Measurements from ENCODE around the gene CMTM2.
"Not testable (repeated sequence)": the region's sequence is repeated elsewhere in the genome, so short reads cannot be mapped to it uniquely, and the experiment has no call there.

CMTM2 gene

DNA sequence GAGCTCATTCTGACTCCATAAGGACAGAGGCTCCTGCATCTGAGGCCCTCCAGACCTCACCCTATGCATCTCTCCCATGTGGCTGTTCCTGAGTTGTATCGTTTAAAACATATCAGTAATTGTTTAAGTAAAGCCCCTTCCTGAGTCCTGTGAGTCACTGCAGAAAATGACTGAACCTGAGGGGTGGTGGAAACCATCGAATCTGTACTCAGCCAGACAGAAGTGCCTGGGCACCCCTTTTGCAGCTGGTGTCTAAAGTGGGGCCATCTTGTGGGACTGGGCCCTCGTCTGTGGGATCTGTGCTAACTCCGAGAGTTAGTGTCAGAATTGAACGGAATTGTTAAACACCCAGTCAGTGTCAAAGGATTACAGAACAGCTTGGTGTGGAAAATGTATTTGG, 50.6 kb downstream of the CMTM2 start:
- no peak overlapping the region for H3K4me2 ChIP-seq (ENCODE audit: low read depth, low read length, poor library complexity, severe bottlenecking)
- H3K4me3 ChIP-seq (ENCODE audit: insufficient read depth, low read length, poor library complexity, severe bottlenecking) = no peak overlapping the region
- no peaks in the 10 kb centered on the region for H3K36me3 ChIP-seq (ENCODE audit: low read length)
- no peaks in the 10 kb centered on the region for H3K79me2 ChIP-seq (ENCODE audit: insufficient read depth, low read length)
- H3K27ac ChIP-seq (ENCODE audit: low read depth, low read length) = no peak overlapping the region
- TF ChIP-seq, protein P1, sequence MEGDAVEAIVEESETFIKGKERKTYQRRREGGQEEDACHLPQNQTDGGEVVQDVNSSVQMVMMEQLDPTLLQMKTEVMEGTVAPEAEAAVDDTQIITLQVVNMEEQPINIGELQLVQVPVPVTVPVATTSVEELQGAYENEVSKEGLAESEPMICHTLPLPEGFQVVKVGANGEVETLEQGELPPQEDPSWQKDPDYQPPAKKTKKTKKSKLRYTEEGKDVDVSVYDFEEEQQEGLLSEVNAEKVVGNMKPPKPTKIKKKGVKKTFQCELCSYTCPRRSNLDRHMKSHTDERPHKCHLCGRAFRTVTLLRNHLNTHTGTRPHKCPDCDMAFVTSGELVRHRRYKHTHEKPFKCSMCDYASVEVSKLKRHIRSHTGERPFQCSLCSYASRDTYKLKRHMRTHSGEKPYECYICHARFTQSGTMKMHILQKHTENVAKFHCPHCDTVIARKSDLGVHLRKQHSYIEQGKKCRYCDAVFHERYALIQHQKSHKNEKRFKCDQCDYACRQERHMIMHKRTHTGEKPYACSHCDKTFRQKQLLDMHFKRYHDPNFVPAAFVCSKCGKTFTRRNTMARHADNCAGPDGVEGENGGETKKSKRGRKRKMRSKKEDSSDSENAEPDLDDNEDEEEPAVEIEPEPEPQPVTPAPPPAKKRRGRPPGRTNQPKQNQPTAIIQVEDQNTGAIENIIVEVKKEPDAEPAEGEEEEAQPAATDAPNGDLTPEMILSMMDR (IDR thresholded peaks at IDR 0.05; ENCODE audit: insufficient read depth, low read length, poor library complexity, severe bottlenecking) = no peak
- TF ChIP-seq EZH2phosphoT487 (conservative IDR thresholded peaks at IDR 0.05; ENCODE audit: low read length) = no peak
- H3K9ac ChIP-seq (ENCODE audit: low read length) = no peak overlapping the region
- H3K9me2 ChIP-seq (replicated peaks; ENCODE audit: insufficient read depth, low read length) = no peaks in the 10 kb centered on the region
- no peaks in the 10 kb centered on the region for H3K9me3 ChIP-seq (ENCODE audit: insufficient read depth, low read length)
- H3K27me3 ChIP-seq (ENCODE audit: low read length) = no peaks in the 10 kb centered on the region
- H2AFZ ChIP-seq (ENCODE audit: low read depth, low read length, severe bottlenecking) = no peak overlapping the region
- H3F3A ChIP-seq (ENCODE audit: insufficient read depth) = no peaks in the 10 kb centered on the region
- no peaks in the 10 kb centered on the region for H4K20me1 ChIP-seq (ENCODE audit: low read depth, low read length)

DNA sequence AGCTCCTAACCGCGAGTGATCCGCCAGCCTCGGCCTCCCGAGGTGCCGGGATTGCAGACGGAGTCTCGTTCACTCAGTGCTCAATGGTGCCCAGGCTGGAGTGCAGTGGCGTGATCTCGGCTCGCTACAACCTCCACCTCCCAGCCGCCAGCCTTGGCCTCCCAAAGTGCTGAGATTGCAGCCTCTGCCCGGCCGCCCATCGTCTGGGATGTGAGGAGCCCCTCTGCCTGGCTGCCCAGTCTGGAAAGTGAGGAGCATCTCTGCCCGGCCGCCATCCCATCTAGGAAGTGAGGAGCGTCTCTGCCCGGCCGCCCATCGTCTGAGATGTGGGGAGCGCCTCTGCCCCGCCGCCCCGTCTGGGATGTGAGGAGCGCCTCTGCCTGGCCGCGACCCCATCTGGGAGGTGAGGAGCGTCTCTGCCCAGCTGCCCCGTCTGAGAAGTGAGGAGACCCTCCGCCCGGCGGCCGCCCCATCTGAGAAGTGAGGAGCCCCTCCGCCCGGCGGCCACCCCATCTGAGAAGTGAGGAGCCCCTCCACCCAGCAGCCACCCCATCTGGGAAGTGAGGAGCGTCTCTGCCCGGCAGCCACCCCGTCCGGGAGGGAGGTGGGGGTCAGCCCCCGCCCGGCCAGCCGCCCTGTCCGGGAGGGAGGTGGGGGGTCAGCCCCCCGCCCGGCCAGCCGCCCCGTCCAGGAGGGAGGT, 51.4 kb downstream of the CMTM2 start:
- H3K4me2 ChIP-seq (ENCODE audit: low read depth, low read length, poor library complexity, severe bottlenecking); H3K9me3 ChIP-seq (ENCODE audit: insufficient read depth, low read length); H3K79me2 ChIP-seq (ENCODE audit: insufficient read depth, low read length); H3K9ac ChIP-seq (ENCODE audit: low read length); H2AFZ ChIP-seq (ENCODE audit: low read depth, low read length, severe bottlenecking); H3K9me2 ChIP-seq (replicated peaks; ENCODE audit: insufficient read depth, low read length); H3K4me3 ChIP-seq (ENCODE audit: insufficient read depth, low read length, poor library complexity, severe bottlenecking); H4K20me1 ChIP-seq (ENCODE audit: low read depth, low read length); H3K27ac ChIP-seq (ENCODE audit: low read depth, low read length); H3K36me3 ChIP-seq (ENCODE audit: low read length); H3K27me3 ChIP-seq (ENCODE audit: low read length); H3F3A ChIP-seq (ENCODE audit: insufficient read depth): not testable (repeated sequence)

DNA sequence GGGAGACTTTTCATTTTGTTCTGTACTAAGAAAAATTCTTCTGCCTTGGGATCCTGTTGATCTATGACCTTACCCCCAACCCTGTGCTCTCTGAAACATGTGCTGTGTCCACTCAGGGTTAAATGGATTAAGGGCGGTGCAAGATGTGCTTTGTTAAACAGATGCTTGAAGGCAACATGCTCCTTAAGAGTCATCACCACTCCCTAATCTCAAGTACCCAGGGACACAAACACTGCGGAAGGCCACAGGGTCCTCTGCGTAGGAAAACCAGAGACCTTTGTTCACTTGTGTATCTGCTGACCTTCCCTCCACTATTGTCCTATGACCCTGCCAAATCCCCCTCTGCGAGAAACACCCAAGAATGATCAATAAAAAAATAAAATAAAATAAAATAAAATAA, 52.3 kb downstream of the CMTM2 start:
- H3K9ac ChIP-seq (ENCODE audit: low read length); H3K4me3 ChIP-seq (ENCODE audit: insufficient read depth, low read length, poor library complexity, severe bottlenecking); H3K4me2 ChIP-seq (ENCODE audit: low read depth, low read length, poor library complexity, severe bottlenecking); H4K20me1 ChIP-seq (ENCODE audit: low read depth, low read length); H3K36me3 ChIP-seq (ENCODE audit: low read length); H2AFZ ChIP-seq (ENCODE audit: low read depth, low read length, severe bottlenecking); H3K27ac ChIP-seq (ENCODE audit: low read depth, low read length); H3F3A ChIP-seq (ENCODE audit: insufficient read depth); H3K79me2 ChIP-seq (ENCODE audit: insufficient read depth, low read length); H3K9me2 ChIP-seq (replicated peaks; ENCODE audit: insufficient read depth, low read length); H3K27me3 ChIP-seq (ENCODE audit: low read length); H3K9me3 ChIP-seq (ENCODE audit: insufficient read depth, low read length): not testable (repeated sequence)

DNA sequence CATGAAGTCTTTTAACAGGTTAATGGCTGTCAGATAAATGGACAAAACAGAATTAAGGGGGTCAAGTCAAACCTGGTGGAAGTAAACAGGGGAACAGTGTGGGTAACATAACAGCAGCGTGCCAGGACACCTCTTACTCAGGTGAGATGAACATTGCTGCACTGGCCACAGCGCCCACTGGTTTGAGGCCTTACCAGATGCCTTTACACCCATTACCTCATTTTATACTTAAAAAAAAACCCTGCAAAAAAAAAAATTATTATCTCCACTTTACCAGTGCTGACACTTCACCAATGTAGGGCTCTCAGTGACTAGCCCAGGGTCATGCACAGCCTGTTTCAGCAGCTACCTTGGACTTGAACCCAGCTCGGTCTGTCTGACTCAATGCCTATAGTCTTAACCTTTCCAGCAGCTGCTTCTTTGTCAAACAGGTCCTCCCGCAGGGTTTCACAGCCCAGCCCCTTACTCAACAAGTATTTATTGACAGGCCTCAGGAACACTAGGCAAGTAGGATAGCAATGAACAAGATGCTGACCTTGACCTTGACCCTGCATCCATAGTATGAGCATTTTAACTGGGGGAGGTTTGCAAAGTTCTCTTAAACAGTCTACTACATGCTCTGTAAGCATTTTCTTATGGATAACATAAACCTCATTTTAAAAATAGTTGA, 55.4 kb downstream of the CMTM2 start:
- H3K79me2 ChIP-seq (ENCODE audit: insufficient read depth, low read length) = no peaks in the 10 kb centered on the region
- no peaks in the 10 kb centered on the region for H3K27me3 ChIP-seq (ENCODE audit: low read length)
- no peaks in the 10 kb centered on the region for H3K36me3 ChIP-seq (ENCODE audit: low read length)
- TF ChIP-seq, protein P1 (IDR thresholded peaks at IDR 0.05; ENCODE audit: insufficient read depth, low read length, poor library complexity, severe bottlenecking) = no peak
- TF ChIP-seq EZH2phosphoT487 (conservative IDR thresholded peaks at IDR 0.05; ENCODE audit: low read length) = no peak
- no peaks in the 10 kb centered on the region for H3K9me2 ChIP-seq (replicated peaks; ENCODE audit: insufficient read depth, low read length)
- no peak overlapping the region for H3K9ac ChIP-seq (ENCODE audit: low read length)
- no peaks in the 10 kb centered on the region for H3K9me3 ChIP-seq (ENCODE audit: insufficient read depth, low read length)
- no peak overlapping the region for H3K27ac ChIP-seq (ENCODE audit: low read depth, low read length)
- H3K4me2 ChIP-seq (ENCODE audit: low read depth, low read length, poor library complexity, severe bottlenecking) = no peak overlapping the region
- no peaks in the 10 kb centered on the region for H3F3A ChIP-seq (ENCODE audit: insufficient read depth)
- H2AFZ ChIP-seq (ENCODE audit: low read depth, low read length, severe bottlenecking) = no peak overlapping the region
- no peak overlapping the region for H3K4me3 ChIP-seq (ENCODE audit: insufficient read depth, low read length, poor library complexity, severe bottlenecking)
- no peaks in the 10 kb centered on the region for H4K20me1 ChIP-seq (ENCODE audit: low read depth, low read length)
